ENCODE results near the gene FOXD2.

Gene FOXD2

DNA sequence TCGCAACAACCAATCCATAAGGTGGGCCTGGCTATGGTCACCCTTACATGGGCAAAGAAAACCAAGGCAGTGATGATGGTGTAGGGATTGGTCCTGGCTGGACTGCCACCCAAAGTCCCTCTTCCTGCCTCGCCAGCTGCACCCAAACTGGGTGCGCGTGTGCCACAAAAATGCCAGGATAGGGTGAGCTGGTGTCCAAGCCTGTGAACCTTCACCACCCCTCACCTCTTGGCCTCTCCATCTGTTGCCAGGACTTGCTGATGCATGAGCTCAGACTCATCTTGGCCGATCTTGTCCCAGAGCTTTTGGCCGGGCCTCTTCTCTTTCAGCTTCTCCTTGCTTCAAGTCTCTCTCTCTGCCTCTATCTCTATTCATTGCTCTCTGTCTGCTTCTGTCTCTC lies 41.8 kb downstream of the FOXD2 start:
- no peak for ATAC-seq (ENCODE audit: low read depth)
- Mint-ChIP-seq H3K4me1 (no peaks in the 10 kb centered on the region), H3K27ac (no peak overlapping the region), H3K27me3 (peaks cover 10% of the 10 kb centered on the region), H3K9me3 (peaks cover 2% of the 10 kb centered on the region), H3K4me3 (no peak overlapping the region), H3K36me3 (no peaks in the 10 kb centered on the region)
- DNase-seq (ENCODE audit: low spot score in 2 of 2), result no peak

DNA sequence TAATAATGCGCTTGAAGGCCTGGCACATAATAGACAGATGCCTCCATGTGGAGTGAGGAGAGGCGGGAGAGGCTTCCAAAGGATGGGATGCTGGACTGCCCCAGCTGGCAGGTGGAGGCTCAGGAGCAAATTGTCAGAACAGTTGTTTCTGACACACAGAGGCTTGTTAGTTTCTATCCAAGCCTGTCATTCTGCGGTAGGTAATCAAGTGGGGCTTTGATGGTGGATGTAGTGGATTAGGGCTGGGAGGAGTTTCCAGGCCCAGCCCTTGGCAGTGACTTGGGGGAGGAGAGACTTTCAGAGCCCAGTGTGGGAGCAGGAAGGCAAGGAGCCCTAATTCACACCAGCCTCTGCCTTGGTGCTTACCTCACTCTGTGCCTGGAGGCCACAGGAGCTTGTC lies 44.1 kb downstream of the FOXD2 start:
- peaks cover 10% of the 10 kb centered on the region for H3K27me3 Mint-ChIP-seq
- H3K9me3 Mint-ChIP-seq, result peaks cover 3% of the 10 kb centered on the region
- ATAC-seq (ENCODE audit: low read depth) (no peak), DNase-seq (ENCODE audit: low spot score in 2 of 2) (no peak)
- H3K4me1 Mint-ChIP-seq, result no peaks in the 10 kb centered on the region
- no peak overlapping the region for H3K27ac Mint-ChIP-seq
- H3K4me3 Mint-ChIP-seq, result no peak overlapping the region
- no peaks in the 10 kb centered on the region for H3K36me3 Mint-ChIP-seq

DNA sequence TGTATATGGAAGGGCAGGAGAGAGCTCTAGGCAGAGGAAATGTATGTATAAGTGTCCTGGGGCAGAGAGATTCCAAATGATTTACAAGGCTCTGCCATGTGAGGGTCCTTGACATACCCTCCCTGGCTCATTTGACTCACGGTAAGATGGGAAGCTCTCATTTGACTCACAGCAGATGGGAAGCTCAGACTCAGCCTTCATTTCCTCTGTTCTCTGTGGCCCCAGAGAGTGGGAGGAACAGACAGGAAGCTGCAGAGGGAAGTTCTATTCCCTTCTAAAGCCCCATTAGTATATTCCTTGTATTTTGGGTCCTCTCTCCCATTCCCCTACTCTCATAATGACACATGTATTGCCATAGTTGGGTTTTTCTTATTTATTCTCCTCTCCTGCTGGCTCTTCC lies 44.9 kb downstream of the FOXD2 start:
- H3K36me3 Mint-ChIP-seq, result no peaks in the 10 kb centered on the region
- H3K27ac Mint-ChIP-seq, result no peak overlapping the region
- peaks cover 2% of the 10 kb centered on the region for H3K9me3 Mint-ChIP-seq
- no peak for ATAC-seq (ENCODE audit: low read depth)
- no peak overlapping the region for H3K4me3 Mint-ChIP-seq
- no peak for DNase-seq (ENCODE audit: low spot score in 2 of 2)
- no peaks in the 10 kb centered on the region for H3K4me1 Mint-ChIP-seq
- peaks cover 9% of the 10 kb centered on the region for H3K27me3 Mint-ChIP-seq

DNA sequence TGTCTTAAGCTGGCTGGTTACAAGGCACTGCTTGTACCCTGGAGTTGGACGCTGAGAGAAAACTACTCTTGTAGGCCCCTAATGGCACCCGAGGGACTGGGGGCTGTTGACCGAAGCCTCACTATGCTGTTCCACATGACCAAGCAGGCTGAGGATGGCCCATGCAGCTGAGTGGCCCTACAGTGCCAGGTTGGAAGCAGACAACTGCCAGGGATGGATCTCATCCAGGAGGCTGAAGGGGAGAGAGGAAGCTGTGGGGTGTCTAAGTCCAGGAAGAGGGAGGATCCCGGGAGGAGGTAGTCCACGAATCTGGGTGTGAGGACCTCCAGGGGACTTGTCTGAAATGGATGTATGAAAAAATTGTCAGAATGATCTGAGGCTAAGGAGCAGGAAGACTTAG lies 45.8 kb downstream of the FOXD2 start:
- Mint-ChIP-seq H3K27me3 (peaks cover 9% of the 10 kb centered on the region), H3K27ac (no peak overlapping the region), H3K4me3 (no peak overlapping the region), H3K4me1 (no peaks in the 10 kb centered on the region), H3K36me3 (no peaks in the 10 kb centered on the region), H3K9me3 (peaks cover 2% of the 10 kb centered on the region)
- ATAC-seq (ENCODE audit: low read depth) (no peak), DNase-seq (ENCODE audit: low spot score in 2 of 2) (no peak)

DNA sequence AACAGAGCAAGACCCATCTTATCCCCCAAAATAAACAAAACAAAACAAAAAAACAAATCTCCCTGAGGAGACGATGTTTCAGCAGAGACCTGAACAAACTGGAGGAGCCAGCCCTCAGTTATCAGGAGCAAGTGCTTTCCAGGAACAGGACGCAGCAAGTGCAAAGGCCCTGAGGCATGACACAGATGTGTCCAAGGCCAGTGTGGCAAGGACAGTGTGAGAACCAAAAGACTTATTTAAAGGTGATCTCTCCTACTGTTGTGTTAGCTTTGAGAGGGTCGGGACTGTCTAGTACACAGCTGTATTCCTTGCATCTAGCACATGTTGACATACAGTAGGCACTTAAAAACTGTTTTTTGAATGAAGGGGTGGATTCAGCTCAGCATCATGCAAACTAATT lies 48.0 kb downstream of the FOXD2 start:
- Mint-ChIP-seq H3K9me3 (peaks cover 2% of the 10 kb centered on the region), H3K27ac (no peak overlapping the region), H3K36me3 (no peaks in the 10 kb centered on the region), H3K4me3 (no peak overlapping the region), H3K4me1 (no peaks in the 10 kb centered on the region), H3K27me3 (peaks cover 8% of the 10 kb centered on the region)
- ATAC-seq (ENCODE audit: low read depth), result no peak
- DNase-seq (ENCODE audit: low spot score in 2 of 2), result no peak

DNA sequence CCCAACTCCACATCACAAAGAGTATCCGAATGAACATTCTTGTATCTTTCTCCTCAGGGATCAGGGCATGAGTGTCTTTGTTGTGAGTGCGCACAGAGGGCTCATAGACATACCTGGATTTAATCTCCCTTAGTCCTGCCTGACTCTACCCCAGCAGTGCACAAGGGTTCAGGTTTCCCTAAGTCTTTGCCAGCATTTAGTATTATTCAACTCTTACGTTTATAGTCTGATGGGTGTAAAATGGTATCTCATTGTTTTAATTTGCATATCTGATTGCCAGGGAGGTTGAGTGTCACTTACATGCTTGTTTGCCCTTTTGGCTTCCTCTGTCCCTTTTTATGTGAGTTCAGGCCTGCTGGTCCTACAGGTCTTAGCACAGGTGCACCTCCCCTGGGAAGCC lies 49.5 kb downstream of the FOXD2 start:
- Mint-ChIP-seq H3K9me3 (peaks cover 2% of the 10 kb centered on the region), H3K27me3 (peaks cover 14% of the 10 kb centered on the region), H3K36me3 (no peaks in the 10 kb centered on the region), H3K4me3 (no peak overlapping the region), H3K4me1 (no peaks in the 10 kb centered on the region), H3K27ac (no peak overlapping the region)
- no peak for ATAC-seq (ENCODE audit: low read depth)
- DNase-seq (ENCODE audit: low spot score in 2 of 2), result no peak

DNA sequence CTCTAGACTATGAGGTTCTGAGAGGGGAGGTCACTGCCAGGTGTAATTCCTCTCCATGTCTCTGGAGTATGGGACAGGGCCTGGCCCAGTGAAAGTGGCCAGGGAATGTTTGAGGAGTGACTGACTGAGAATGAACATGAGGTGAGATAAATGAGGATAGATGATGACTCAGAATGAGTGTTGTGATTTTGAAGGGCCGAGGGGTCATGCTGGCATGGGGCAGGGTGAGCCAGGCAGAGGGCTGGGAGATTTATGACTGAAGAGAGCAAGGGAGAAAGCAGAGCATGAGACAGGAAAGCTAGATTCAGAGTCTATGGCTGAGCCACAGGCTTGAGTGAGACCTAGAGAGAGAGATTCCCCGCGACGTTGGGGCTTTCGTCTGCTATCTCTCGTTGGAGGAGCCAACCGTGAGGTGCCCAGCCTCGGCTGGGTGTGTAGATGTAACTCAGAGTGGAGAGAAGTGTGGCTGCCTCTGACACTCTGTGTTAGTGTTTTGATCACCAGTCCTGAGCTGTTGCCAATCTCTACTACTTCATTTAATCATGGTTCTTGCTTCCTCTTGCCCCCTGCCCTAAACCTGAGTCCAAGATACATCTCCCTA lies 50.1 kb downstream of the FOXD2 start:
- Mint-ChIP-seq H3K27me3 (peaks cover 15% of the 10 kb centered on the region), H3K4me1 (no peaks in the 10 kb centered on the region), H3K9me3 (peaks cover 2% of the 10 kb centered on the region), H3K36me3 (no peaks in the 10 kb centered on the region), H3K4me3 (no peak overlapping the region), H3K27ac (no peak overlapping the region)
- no peak for DNase-seq (ENCODE audit: low spot score in 2 of 2)
- ATAC-seq (ENCODE audit: low read depth), result no peak
